Measurements from ENCODE around the gene RSRC1. TPM values are rescaled to one million over a fixed set of nuclear protein-coding genes. Genes with fewer than 3 reads are reported as not detected.
"Not testable (repeated sequence)": the region's sequence is repeated elsewhere in the genome, so short reads cannot be mapped to it uniquely, and the experiment has no call there.

RSRC1 gene
- total and polyA plus RNA-seq, 2 of the 8 experiments (the other 6 are each of a cell fraction or from before 2014, with no cell fraction given): 2.0 to 27.9 TPM

- H2BK12ac ChIP-seq (ENCODE audit: low read depth, low read length); H3K4me2 ChIP-seq (ENCODE audit: insufficient read depth in 1 of 2, low read depth in 2 of 2, low read length in 2 of 2); H3K27ac ChIP-seq (ENCODE audit: low read depth, low read length); H3K23me2 ChIP-seq (ENCODE audit: low read depth, low read length); H3K18ac ChIP-seq (ENCODE audit: extremely low read depth, low read length); POLR2A ChIA-PET (ENCODE audit: partially characterized antibody); H4K8ac ChIP-seq (ENCODE audit: extremely low read depth, insufficient read depth, low read length); H3K4me1 ChIP-seq (replicated peaks in 1 of 4; ENCODE audit: control insufficient read depth in 3 of 4, insufficient read depth in 4 of 4, low read length in 3 of 4); H3K23ac ChIP-seq (ENCODE audit: insufficient read length); H3K79me2 ChIP-seq (ENCODE audit: control insufficient read depth in 1 of 2, insufficient read depth in 2 of 2, low read length in 2 of 2); H3K27me3 ChIP-seq (replicated peaks in 1 of 4; ENCODE audit: control insufficient read depth in 3 of 4, extremely low read depth in 1 of 4, insufficient read depth in 3 of 4, low read length in 3 of 4); H2BK15ac ChIP-seq (ENCODE audit: low read length); H3K79me1 ChIP-seq (ENCODE audit: low read depth, low read length); H3K36me3 ChIP-seq (ENCODE audit: control insufficient read depth in 2 of 4, insufficient read depth in 4 of 4, low read length in 3 of 4); H3K56ac ChIP-seq (replicated peaks; ENCODE audit: insufficient read length, low read depth, low read length); H2BK5ac ChIP-seq (ENCODE audit: low read depth, low read length); H2AK5ac ChIP-seq (ENCODE audit: low read depth, low read length); H3K9ac ChIP-seq (replicated peaks in 1 of 4; ENCODE audit: extremely low read depth in 1 of 4, low read depth in 3 of 4, low read length in 3 of 4); H4K5ac ChIP-seq (ENCODE audit: insufficient read length, low read depth, low read length); H3K4ac ChIP-seq (replicated peaks; ENCODE audit: insufficient read length, low read depth, low read length); H2BK120ac ChIP-seq (replicated peaks; ENCODE audit: low read depth, low read length); H2AFZ ChIP-seq (ENCODE audit: low read length); H3K9me3 ChIP-seq (ENCODE audit: insufficient read depth in 2 of 2, low read depth in 1 of 2, low read length in 1 of 2); DNase-seq (ENCODE audit: low read depth in 1 of 2, low spot score in 2 of 2); H3K14ac ChIP-seq (ENCODE audit: insufficient read length); FAIRE-seq; H4K20me1 ChIP-seq (replicated peaks in 1 of 2; ENCODE audit: control insufficient read depth in 1 of 2, insufficient read depth in 2 of 2, low read length in 2 of 2); H2BK20ac ChIP-seq (ENCODE audit: low read length); H3K4me3 ChIP-seq (ENCODE audit: extremely low read depth in 1 of 4, insufficient read depth in 2 of 4, low read depth in 3 of 4, low read length in 4 of 4); H4K91ac ChIP-seq (replicated peaks; ENCODE audit: insufficient read length, low read length): not testable (repeated sequence)
- 85% methylated on average over 5 of the region's 5 CpGs; no CpG with 5 or more reads in 1 of the 2 experiments for WGBS, 2 experiments (ENCODE audit: extremely low coverage in 1 of 2, insufficient coverage in 1 of 2, insufficient read length in 1 of 2, insufficient replicate concordance in 2 of 2, low coverage in 1 of 2, low lambda C conversion rate in 2 of 2, missing lambda C conversion rate in 1 of 2)
- CTCF ChIA-PET (ENCODE audit: partially characterized antibody): interaction anchor here (1.4 kb wide), 1 partner anchor 9 kb away, joined by 4 read pairs; no protein-coding TSS in a partner anchor
Observed at GRCh38 chr3:158408518-158408897, 298.6 kb downstream of the RSRC1 start.

Data from H1 (cell line).